Measurements from ENCODE around the gene MYO10. TPM values are rescaled to one million over a fixed set of nuclear protein-coding genes. Genes with fewer than 3 reads are reported as not detected.
"Not testable (repeated sequence)": the region's sequence is repeated elsewhere in the genome, so short reads cannot be mapped to it uniquely, and the experiment has no call there.

Gene MYO10
- total RNA-seq, 2 donors from 2014 or later: 57.6 to 71.7 TPM

DNA sequence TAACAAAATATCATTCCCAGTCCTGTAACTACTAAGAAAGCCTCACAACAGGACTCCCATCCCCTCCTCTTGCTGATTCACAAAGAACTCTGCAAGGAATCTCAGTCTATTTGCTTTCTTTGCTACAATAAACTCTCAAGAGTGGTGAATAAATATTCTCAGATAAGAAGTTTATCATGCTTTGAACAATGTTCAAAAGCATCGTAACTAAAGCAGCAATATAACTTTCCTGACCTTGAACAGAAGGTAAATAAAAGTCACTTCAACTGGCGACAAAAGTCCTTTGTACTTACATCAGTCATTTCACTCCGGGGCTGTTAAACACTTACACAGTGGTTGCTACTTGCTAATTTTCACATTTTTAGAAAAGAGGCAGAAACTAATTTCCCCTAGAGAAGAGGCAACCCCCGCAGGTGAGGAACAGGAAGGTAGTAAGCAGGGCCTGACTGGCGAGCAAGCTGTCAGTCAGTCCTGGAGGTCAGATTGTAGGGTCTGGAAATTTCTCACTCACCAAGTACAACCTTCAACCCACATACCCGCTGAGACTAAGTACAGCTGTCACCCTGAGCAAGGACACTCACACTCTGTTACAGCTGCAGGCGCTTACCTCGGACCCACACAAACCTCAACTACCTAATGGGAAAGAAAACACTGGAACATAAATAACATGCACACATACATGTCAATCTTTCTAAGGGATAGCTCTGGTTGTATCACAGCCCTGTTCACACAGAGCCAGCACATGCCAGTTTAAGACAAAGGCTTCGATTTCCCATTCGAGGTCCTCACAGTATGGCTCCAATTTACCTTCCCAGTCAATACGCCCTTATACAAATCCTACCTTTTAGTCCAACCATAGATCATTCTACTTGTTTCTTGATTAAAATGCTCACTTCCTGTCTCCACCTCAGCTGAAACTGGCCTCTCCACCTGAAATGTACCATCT is 214.7 kb downstream of the MYO10 start:
- DNase-seq (no peak), ATAC-seq (peak; percentile 88)
- intact Hi-C loops (cut with DNase I, micrococcal nuclease): no loop called here

GRCh38 chr5:16718036-16718435 is 218.1 kb downstream of the MYO10 start:
- ATAC-seq; DNase-seq; intact Hi-C loops (cut with DNase I, micrococcal nuclease): not testable (repeated sequence)

- ATAC-seq (peak; percentile 78), DNase-seq (peak in 1 of 2 donors; percentile 45)
- intact Hi-C loops (cut with DNase I, micrococcal nuclease): no loop called here
Measured at GRCh38 chr5:16713386-16713928, 222.6 kb downstream of the MYO10 start.

GRCh38 chr5:16712620-16713019 is 223.5 kb downstream of the MYO10 start:
- intact Hi-C loops (cut with DNase I, micrococcal nuclease): no loop called here
- ATAC-seq (no peak), DNase-seq (no peak)

GRCh38 chr5:16712178-16712577 is 223.9 kb downstream of the MYO10 start:
- no peak for ATAC-seq
- intact Hi-C loops (cut with DNase I, micrococcal nuclease): no loop called here
- no peak for DNase-seq

DNA sequence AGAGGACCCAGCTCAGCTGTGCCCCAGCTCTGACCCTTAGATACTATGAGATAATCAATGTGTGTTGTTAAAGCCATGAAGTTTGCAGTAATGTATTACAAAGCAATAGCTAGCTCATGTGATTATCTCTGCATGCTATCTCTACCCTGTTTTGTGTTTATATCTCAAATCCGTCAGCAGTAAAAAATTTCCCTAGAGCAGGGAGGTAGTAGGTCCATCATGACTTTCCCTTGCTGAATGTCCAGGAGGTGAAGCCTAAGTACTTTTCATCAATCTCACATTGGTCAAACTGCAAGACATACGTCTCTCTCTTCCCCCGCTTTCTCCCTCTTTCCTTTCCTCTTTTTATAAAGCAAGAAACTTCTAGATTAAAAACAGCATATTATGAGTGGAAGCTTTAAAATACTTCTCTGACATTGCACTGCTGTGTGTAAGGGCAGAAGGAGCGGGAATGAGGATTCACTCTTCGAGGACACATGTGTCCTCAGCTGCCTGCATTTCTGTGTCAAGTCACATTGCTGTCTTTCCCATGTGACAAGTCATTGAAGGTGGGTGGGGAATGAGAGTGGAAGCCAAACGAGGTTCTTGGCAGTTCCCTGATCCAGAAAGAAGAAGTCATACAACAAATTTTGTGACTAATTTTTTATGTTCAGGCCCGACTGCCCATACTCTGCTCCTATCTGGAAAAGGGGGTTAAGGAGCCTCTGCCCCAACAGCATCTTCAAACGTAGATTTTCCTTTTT is 226.2 kb downstream of the MYO10 start:
- intact Hi-C loops (cut with DNase I, micrococcal nuclease): no loop called here
- DNase-seq (no peak), ATAC-seq (no peak)

- ATAC-seq (no peak), DNase-seq (no peak)
- intact Hi-C loops (cut with DNase I, micrococcal nuclease): no loop called here
Measured at GRCh38 chr5:16707869-16708192, 228.3 kb downstream of the MYO10 start.

- no peak for ATAC-seq
- intact Hi-C loops (cut with DNase I, micrococcal nuclease): no loop called here
Measured at GRCh38 chr5:16707168-16707868, 228.8 kb downstream of the MYO10 start.

GRCh38 chr5:16704945-16705344 is 231.1 kb downstream of the MYO10 start:
- intact Hi-C loops (cut with DNase I, micrococcal nuclease): no loop called here
- no peak for ATAC-seq
- no peak for DNase-seq

More at GRCh38 chr5:16707168-16707868, 228.8 kb downstream of the MYO10 start:
- no peak for DNase-seq

GRCh38 chr5:16702964-16703363 is 233.1 kb downstream of the MYO10 start:
- no peak for ATAC-seq
- no peak for DNase-seq
- intact Hi-C loops (cut with DNase I, micrococcal nuclease): no loop called here

DNA sequence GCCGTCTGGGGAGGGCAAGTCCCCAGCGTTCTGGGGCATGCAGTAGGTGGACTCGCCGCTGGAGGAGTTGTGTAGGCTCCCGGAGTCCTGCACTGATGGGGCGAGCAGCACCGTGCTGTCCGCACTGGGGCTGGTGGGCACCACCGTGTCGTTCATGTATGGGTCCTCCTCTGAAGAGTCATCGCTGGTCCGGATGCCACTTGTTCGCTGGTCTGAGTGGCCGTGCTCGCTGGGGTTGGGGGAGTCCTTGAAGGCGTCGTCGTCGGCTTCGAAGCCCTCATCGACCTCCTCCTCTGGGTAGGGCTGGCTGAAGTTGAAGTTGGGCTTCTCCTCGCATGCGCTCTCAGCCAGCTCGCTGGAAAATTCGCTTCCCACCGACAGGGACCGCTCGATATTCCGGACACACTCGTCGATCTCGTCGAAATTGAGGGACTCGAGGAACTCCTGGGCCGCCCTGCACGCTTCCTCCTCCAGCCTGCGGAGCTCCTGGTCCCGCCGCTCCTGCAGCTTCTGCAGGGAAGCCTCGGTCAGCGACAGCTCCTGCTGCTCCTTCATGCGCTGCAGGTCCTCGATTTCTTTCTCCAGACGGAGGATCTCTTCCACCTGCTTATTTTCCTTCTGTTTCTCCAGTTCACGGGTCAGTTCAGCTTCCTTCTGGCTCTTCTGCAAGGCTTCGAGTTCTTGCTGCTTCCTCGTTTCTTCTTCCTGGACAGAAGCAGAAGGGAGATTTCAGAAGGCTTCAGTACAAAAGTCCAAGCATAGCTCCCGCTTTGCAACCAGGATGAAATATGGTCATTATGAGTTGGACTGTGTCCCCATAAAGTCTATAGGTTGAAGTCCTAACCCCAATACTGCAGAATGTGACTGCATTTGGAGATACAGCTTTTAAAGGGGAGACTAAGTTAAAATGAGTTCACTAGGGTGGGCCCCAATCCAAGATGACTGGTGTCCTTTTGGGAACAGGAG is 234.7 kb downstream of the MYO10 start:
- DNase-seq (no peak), ATAC-seq (peak; percentile 91)
- intact Hi-C loops (cut with DNase I, micrococcal nuclease): no loop called here

DNA sequence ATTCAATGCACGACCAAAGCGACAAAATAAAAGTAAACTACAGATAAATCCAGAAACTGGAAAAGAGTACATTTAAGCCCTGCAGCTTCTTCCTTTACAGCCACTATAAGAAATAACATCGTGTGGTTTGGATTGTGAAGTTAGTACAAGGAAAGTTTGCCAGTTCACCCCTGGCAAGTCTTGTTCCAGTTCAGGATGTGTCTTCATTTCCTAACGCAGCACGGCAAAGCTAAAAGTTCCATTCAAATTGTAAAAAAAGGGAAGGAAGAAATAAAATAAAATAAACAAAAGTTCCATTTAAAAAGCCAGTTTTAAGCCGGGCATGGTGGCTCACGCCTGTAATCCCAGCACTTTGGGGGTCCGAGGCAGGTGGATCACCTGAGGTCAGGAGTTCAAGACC is 236.0 kb downstream of the MYO10 start:
- DNase-seq (no peak), ATAC-seq (no peak)
- intact Hi-C loops (cut with DNase I, micrococcal nuclease): no loop called here

- no peak for DNase-seq
- intact Hi-C loops (cut with DNase I, micrococcal nuclease): no loop called here
- no peak for ATAC-seq
Measured at GRCh38 chr5:16695779-16696178, 240.3 kb downstream of the MYO10 start.

GRCh38 chr5:16693879-16694278 is 242.2 kb downstream of the MYO10 start:
- no peak for DNase-seq
- intact Hi-C loops (cut with DNase I, micrococcal nuclease): no loop called here
- no peak for ATAC-seq

DNA sequence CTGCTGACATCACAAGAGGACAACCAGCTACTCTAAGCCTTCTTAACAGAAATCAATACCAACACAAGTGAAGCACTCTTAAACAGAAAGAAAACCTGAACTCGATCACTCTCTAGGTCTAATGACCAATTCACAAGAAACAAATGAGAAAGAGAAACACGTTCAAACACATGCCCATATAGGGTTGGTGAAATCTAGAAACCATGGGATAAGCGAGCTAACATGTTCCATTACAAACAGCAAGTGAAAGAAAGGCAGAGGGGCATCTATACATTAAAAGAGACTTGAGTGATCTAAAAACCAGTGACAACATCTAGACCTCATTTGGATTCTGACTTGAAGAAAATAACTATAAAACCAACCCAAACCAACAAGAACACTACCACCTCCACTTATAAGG is 244.4 kb downstream of the MYO10 start:
- intact Hi-C loops (cut with DNase I, micrococcal nuclease): no loop called here
- ATAC-seq (no peak), DNase-seq (no peak)

DNA sequence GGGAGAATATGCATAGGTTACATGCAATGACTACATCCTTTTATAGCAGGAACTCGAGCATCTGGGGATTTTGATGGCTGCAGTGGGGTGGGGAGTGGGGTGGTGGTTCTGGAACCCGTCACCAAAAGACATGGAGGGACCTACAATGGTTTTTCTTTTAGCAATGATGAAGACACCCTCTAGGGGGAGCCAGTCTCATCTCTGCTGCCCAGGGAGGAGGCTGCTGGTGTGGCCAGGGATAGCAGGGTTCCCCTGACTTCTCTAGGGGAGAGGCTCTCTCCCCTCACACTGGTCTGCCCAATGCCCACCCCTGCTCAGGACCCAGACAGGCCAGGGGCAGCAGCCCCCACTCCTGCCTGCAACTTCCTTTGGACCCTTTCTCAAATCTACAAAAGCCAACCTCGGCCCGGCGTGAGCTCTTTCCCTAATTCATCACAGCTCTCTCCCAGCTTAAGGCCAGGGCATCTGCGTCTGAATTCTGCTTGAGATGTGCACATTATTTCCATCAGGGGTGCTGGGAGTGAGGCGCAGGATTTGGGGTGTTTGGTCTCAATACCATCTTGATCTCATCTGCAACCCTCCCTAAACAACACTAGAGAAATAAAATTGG is 245.7 kb downstream of the MYO10 start:
- intact Hi-C loops (cut with DNase I, micrococcal nuclease): no loop called here
- ATAC-seq (peak; percentile 89), DNase-seq (peak in 1 of 2 donors; percentile 24)

- intact Hi-C loops (cut with DNase I, micrococcal nuclease): no loop called here
- no peak for DNase-seq
- ATAC-seq: no peak
Measured at GRCh38 chr5:16687898-16688297, 248.2 kb downstream of the MYO10 start.

GRCh38 chr5:16685069-16685468 is 251.0 kb downstream of the MYO10 start:
- ATAC-seq (no peak), DNase-seq (no peak)
- intact Hi-C loops (cut with DNase I, micrococcal nuclease): no loop called here

All from left colon (tissue), 2 donors.